Endothelial cell of umbilical vein (primary cell): Measurements from ENCODE around the gene NOTCH2. TPM values are rescaled to one million over a fixed set of nuclear protein-coding genes. Genes with fewer than 3 reads are reported as not detected.

Experiments
- BruUV-seq: library from RNA; stranded (reverse); fragments of 400-500 nt; replicated peaks from 2 replicates; lab custom pipeline; 2021; lab: Mats Ljungman, UMichigan
- CTCF ChIA-PET: fragments of 300-600, 350-600 bp; sonication (Branson Sonifier 250); formaldehyde crosslinking; loops from one replicate; lab custom pipeline; 2021; ENCODE audit warnings: antibody characterized with exemption, inconsistent platforms; lab: Charles Lee
- POLR2A ChIA-PET: fragments of 300-600, 350-600 bp; sonication (Branson Sonifier 250); formaldehyde crosslinking; loops from one replicate; lab custom pipeline; 2021; ENCODE audit warnings: antibody characterized with exemption, inconsistent platforms; lab: Charles Lee
- DNase-seq: peaks from one replicate; pipeline ENCODE4 v3.0.0-alpha.2; 2011; ENCODE audit warnings: low read depth, low spot score
- FAIRE-seq: peaks from 2 replicates; lab custom pipeline; 2011; peaks lifted over from hg19 to GRCh38; lab: Jason Lieb, UNC
- H2AFZ ChIP-seq: 2 replicates; pipeline ENCODE4 v1.6.0; 2012; ENCODE audit warnings: low read depth, low read length, control low read depth, inconsistent platforms
- H3K27ac ChIP-seq: 2 replicates; pipeline ENCODE4 v1.5.1; 2011; ENCODE audit warnings: low read depth, mild to moderate bottlenecking, control low read depth, low read length, moderate library complexity; ENCODE audit not compliant: insufficient read depth
- H3K27me3 ChIP-seq, 2 experiments: 2 replicates each; pipeline versions ENCODE4 v1.6.0 to v1.6.1; 2011; ENCODE audit warnings: low read length in 2 of 2, mixed read lengths in 1 of 2; ENCODE audit not compliant: control insufficient read depth in 2 of 2, insufficient read depth in 2 of 2
- H3K36me3 ChIP-seq, 2 experiments: 2 replicates in 1 of 2; 3 replicates in 1 of 2; pipeline ENCODE4 v1.5.1; 2011; ENCODE audit warnings: low read length in 2 of 2, mild to moderate bottlenecking in 1 of 2, moderate library complexity in 1 of 2; ENCODE audit not compliant: control insufficient read depth in 2 of 2, insufficient read depth in 2 of 2; ENCODE audit errors: extremely low read depth in 1 of 2
- H3K4me1 ChIP-seq: 3 replicates; pipeline ENCODE4 v1.5.1; 2011; ENCODE audit warnings: mild to moderate bottlenecking, low read length; ENCODE audit not compliant: control insufficient read depth, insufficient read depth; ENCODE audit errors: extremely low read depth
- H3K4me2 ChIP-seq: 2 replicates; pipeline ENCODE4 v1.6.1; 2011; ENCODE audit warnings: low read length, control low read depth, mixed read lengths; ENCODE audit not compliant: insufficient read depth
- H3K4me3 ChIP-seq, 3 experiments: fragments of 200-600 bp in 1 of 3; sonication (generic), shearing (Covaris generic) in 1 of 3; replicated peaks in 1 of 3; 2 replicates each; pipeline ENCODE4 v1.5.1; 2011 to 2016; ENCODE audit warnings: control low read depth in 3 of 3, low read length in 3 of 3, mild to moderate bottlenecking in 2 of 3, inconsistent platforms in 1 of 3, low read depth in 1 of 3, moderate library complexity in 1 of 3; ENCODE audit not compliant: insufficient read depth in 1 of 3
- H3K79me2 ChIP-seq: 2 replicates; pipeline ENCODE4 v1.6.0; 2012; ENCODE audit warnings: low read length, inconsistent platforms; ENCODE audit not compliant: control insufficient read depth, insufficient read depth
- H3K9ac ChIP-seq: replicated peaks from 2 replicates; pipeline ENCODE3; 2011; ENCODE audit warnings: low read length, control low read depth; ENCODE audit not compliant: insufficient read depth; ENCODE audit errors: extremely low read depth
- H3K9me1 ChIP-seq: replicated peaks from 3 replicates; pipeline ENCODE4 v1.6.0; 2011; ENCODE audit warnings: mild to moderate bottlenecking, low read length; ENCODE audit not compliant: control insufficient read depth, insufficient read depth; ENCODE audit errors: extremely low read depth
- H3K9me3 ChIP-seq: replicated peaks from 2 replicates; pipeline ENCODE4 v1.5.1; 2012; ENCODE audit warnings: low read length, inconsistent platforms; ENCODE audit not compliant: control insufficient read depth, insufficient read depth
- H4K20me1 ChIP-seq: replicated peaks from 2 replicates; pipeline ENCODE3; 2011; ENCODE audit warnings: mild to moderate bottlenecking, low read length; ENCODE audit not compliant: control insufficient read depth, insufficient read depth; ENCODE audit errors: extremely low read depth
- CTCF ChIP-seq, 2 donors: IDR thresholded peaks; 1 replicate in 1 of 2; 2 replicates in 1 of 2; pipeline ENCODE4 v1.5.1; 2011; ENCODE audit warnings: low read length in 2 of 2, mild to moderate bottlenecking in 2 of 2, moderate library complexity in 2 of 2, control low read depth in 1 of 2, inconsistent platforms in 1 of 2, low read depth in 1 of 2; ENCODE audit not compliant: insufficient read depth in 1 of 2; ENCODE audit errors: extremely low read depth in 1 of 2
- EZH2 ChIP-seq: IDR thresholded peaks from 2 replicates; pipeline ENCODE4 v1.6.1; 2012; ENCODE audit warnings: borderline replicate concordance, low read depth, mild to moderate bottlenecking, moderate library complexity, low read length, inconsistent platforms; ENCODE audit not compliant: severe bottlenecking
- FOS ChIP-seq: IDR thresholded peaks from 2 replicates; pipeline ENCODE4 v1.6.1; 2011; ENCODE audit warnings: mild to moderate bottlenecking, low read length, moderate library complexity, borderline replicate concordance; ENCODE audit not compliant: insufficient read depth
- GATA2 ChIP-seq: IDR thresholded peaks from 2 replicates; pipeline ENCODE4 v1.7.0; 2011; ENCODE audit warnings: low read depth, mild to moderate bottlenecking, moderate library complexity, mixed read lengths, low read length; ENCODE audit not compliant: insufficient read length, insufficient read depth
- JUN ChIP-seq: IDR thresholded peaks from 2 replicates; pipeline ENCODE4 v1.6.1; 2011; ENCODE audit warnings: borderline replicate concordance, low read depth; ENCODE audit not compliant: insufficient read length, insufficient read depth
- MAX ChIP-seq: IDR thresholded peaks from 2 replicates; pipeline ENCODE4 v1.6.1; 2011; ENCODE audit not compliant: insufficient read depth, insufficient read length
- MYC ChIP-seq: IDR thresholded peaks from one replicate; pipeline ENCODE4 v1.6.1; 2011; ENCODE audit warnings: mild to moderate bottlenecking, low read depth, low read length
- POLR2A ChIP-seq: IDR thresholded peaks from 2 replicates; pipeline ENCODE4 v1.6.1; 2012; ENCODE audit warnings: low read depth, mild to moderate bottlenecking, control low read depth, low read length
- POLR2AphosphoS5 ChIP-seq: IDR thresholded peaks from 2 replicates; pipeline ENCODE4 v1.6.1; 2012; ENCODE audit warnings: low read depth, mild to moderate bottlenecking, control low read depth, low read length, moderate library complexity; ENCODE audit not compliant: insufficient read depth
- dilution Hi-C: fragments of 300-500 bp; cut with MboI; formaldehyde crosslinking; loops from one replicate; pipeline ENCODE4 v1.15.0; 2019; ENCODE audit warnings: low sequenced_read_pairs; ENCODE audit not compliant: extremely low pct_ligation_motif_present
- intact Hi-C: fragments of 100-400 bp; cut with micrococcal nuclease; formaldehyde crosslinking; loops from one replicate; pipeline ENCODE4 v1.10.0; 2022
- polyA plus RNA-seq, 4 experiments: library from polyadenylated mRNA; depleted of rRNA in 3 of 4; stranded (reverse) in 3 of 4; unstranded in 1 of 4; fragments of >200 nt; gene quantifications; 2 replicates each; pipeline versions ENCODE4 v1.2.1 to v1.2.3, GENCODE V29; 2011 to 2012; ENCODE audit warnings: missing spikeins in 1 of 4
- total RNA-seq: library from RNA; stranded (reverse); gene quantifications from 2 replicates; pipeline ENCODE4 v1.2.3, GENCODE V29; 2021

NOTCH2 gene
- total and polyA plus RNA-seq, 2 donors (not counting 3 experiments of a cell fraction or from before 2014, with no cell fraction given), result 14.3 to 49.1 TPM

GRCh38 chr1:119908661-119909060, 160.8 kb downstream of the NOTCH2 start:
- no peaks in the 10 kb centered on the region for H3K79me2 ChIP-seq
- no peak overlapping the region for H3K27ac ChIP-seq
- intact Hi-C loops, result no loop called here
- POLR2A ChIA-PET, result no interaction called here
- H2AFZ ChIP-seq, result no peak overlapping the region
- no peak for FAIRE-seq
- dilution Hi-C loops, result no loop called here
- H3K9ac ChIP-seq, result no peak overlapping the region
- TF ChIP-seq JUN (no peak), MYC (no peak), MAX (no peak), POLR2A (no peak), EZH2 (no peak), GATA2 (no peak), POLR2AphosphoS5 (no peak)
- no peaks in the 10 kb centered on the region for H3K36me3 ChIP-seq
- CTCF ChIA-PET, result no interaction called here
- BruUV-seq, result no TSS peak
- H3K4me1 ChIP-seq, result no peaks in the 10 kb centered on the region
- no peaks in the 10 kb centered on the region for H4K20me1 ChIP-seq
- DNase-seq, result no peak
- no peak overlapping the region for H3K4me3 ChIP-seq
- no peak overlapping the region for H3K4me2 ChIP-seq
- H3K27me3 ChIP-seq, result peaks cover 2 to 12% of the 10 kb centered on the region in 2 experiments
- no peaks in the 10 kb centered on the region for H3K9me3 ChIP-seq
- no peaks in the 10 kb centered on the region for H3K9me1 ChIP-seq

GRCh38 chr1:119906927-119907652, 162.4 kb downstream of the NOTCH2 start:
- TF ChIP-seq MAX (no peak), CTCF (IDR thresholded peaks at IDR 0.05; ENCODE audit: extremely low read depth in 1 of 2, insufficient read depth in 1 of 2, low read depth in 1 of 2, low read length in 2 of 2) (no peak), MYC (no peak), JUN (no peak), FOS (no peak), GATA2 (no peak), EZH2 (no peak), POLR2A (no peak), POLR2AphosphoS5 (no peak)
- H4K20me1 ChIP-seq, result no peaks in the 10 kb centered on the region
- peaks cover 2 to 14% of the 10 kb centered on the region in 2 experiments for H3K27me3 ChIP-seq
- H3K27ac ChIP-seq, result no peak overlapping the region
- no peaks in the 10 kb centered on the region for H3K9me3 ChIP-seq
- DNase-seq (no peak), FAIRE-seq (no peak)
- H3K9me1 ChIP-seq, result no peaks in the 10 kb centered on the region
- ChIA-PET POLR2A (no interaction called here), CTCF (no interaction called here)
- no peak overlapping the region for H3K9ac ChIP-seq
- dilution Hi-C loops (no loop called here), intact Hi-C loops (no loop called here)
- no TSS peak for BruUV-seq
- no peak overlapping the region for H2AFZ ChIP-seq
- H3K4me2 ChIP-seq, result no peak overlapping the region
- no peaks in the 10 kb centered on the region for H3K36me3 ChIP-seq
- no peaks in the 10 kb centered on the region for H3K4me1 ChIP-seq
- H3K4me3 ChIP-seq, result no peak overlapping the region
- H3K79me2 ChIP-seq, result no peaks in the 10 kb centered on the region
